ENCODE results near the gene NCKAP5L.

The NCKAP5L gene

DNA sequence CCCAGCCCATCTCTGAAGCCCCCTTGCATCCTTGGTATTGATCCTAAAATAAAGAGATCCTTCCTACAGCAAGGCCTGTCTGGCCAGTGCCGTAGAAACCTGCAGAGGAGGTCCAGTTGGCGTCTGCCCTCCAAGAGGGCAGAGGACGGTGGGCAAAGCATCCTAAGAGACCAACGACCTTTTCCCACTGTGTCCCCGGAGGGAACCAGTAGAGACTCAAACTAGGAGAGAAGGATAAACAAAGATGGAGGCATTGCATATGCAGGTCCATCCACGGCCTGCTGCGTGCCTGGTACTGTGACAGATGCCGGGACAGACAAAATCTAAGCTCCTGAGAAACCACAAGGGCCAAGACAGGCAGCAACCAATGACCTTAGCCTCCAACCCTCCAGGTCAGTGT, 3.8 kb downstream of the NCKAP5L start:
- Histone ChIP-seq H3K4me3 (no peak overlapping the region), H3K9me3 (no peaks in the 10 kb centered on the region), H3K27me3 (ENCODE audit: low read depth) (no peaks in the 10 kb centered on the region), H3K36me3 (replicated peaks) (0 out of 2 replicates have a peak, but pooled peaks cover 3% of the 10 kb centered on the region), H3K4me1 (peaks cover 8% of the 10 kb centered on the region)
- in situ Hi-C loops (cut with MboI; ENCODE audit: low sequenced_read_pairs): no loop called here
- DNase-seq (ENCODE audit: low spot score in 2 of 2): no peak

DNA sequence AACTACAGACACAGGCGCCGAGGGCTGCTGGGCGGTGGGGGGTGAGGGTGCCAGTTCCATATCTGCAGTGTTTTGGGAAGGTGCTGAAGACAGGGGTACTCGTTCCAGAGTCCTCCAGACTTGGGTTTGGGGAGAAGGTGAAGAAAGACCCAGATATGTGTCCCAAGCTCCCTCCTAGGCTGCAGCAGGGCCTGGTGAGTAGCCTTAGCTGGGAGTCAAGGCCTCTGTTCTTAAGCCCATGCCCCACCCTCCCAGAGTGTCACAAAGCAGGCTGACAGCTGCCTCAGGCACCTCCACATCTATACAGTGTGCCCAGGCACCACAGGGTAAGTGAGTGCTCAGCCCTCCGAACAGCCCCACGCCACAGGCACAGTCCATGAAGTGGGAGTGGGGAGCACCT, 4.3 kb downstream of the NCKAP5L start:
- no peaks in the 10 kb centered on the region for H3K9me3 ChIP-seq
- in situ Hi-C loops (cut with MboI; ENCODE audit: low sequenced_read_pairs): no loop called here
- H3K27me3 ChIP-seq (ENCODE audit: low read depth): no peaks in the 10 kb centered on the region
- H3K4me3 ChIP-seq: no peak overlapping the region
- H3K36me3 ChIP-seq (replicated peaks): 0 out of 2 replicates have a peak, but pooled peaks cover 3% of the 10 kb centered on the region
- DNase-seq (ENCODE audit: low spot score in 2 of 2): no peak
- H3K4me1 ChIP-seq: peaks cover 3% of the 10 kb centered on the region

DNA sequence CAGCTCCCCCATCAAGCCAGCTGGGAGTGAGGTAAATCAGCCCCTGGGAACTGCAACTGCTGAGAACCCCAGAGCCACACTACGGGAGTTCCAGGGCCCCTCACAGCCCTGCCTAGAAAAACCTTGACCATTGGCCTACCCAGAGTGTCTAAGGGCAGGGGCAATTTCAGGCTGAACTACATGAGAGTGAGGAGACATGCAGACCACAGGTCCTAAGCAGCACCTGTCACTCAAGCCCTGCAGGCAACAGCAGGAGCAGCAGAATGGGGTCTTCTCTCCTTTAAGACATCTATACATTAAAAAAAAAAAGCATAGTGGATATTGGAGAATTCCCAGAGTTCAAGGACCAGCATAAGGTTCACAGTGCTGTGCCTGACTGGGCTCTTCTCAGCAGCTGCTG, 4.9 kb downstream of the NCKAP5L start:
- no peak overlapping the region for H3K4me3 ChIP-seq
- in situ Hi-C loops (cut with MboI; ENCODE audit: low sequenced_read_pairs): no loop called here

DNA sequence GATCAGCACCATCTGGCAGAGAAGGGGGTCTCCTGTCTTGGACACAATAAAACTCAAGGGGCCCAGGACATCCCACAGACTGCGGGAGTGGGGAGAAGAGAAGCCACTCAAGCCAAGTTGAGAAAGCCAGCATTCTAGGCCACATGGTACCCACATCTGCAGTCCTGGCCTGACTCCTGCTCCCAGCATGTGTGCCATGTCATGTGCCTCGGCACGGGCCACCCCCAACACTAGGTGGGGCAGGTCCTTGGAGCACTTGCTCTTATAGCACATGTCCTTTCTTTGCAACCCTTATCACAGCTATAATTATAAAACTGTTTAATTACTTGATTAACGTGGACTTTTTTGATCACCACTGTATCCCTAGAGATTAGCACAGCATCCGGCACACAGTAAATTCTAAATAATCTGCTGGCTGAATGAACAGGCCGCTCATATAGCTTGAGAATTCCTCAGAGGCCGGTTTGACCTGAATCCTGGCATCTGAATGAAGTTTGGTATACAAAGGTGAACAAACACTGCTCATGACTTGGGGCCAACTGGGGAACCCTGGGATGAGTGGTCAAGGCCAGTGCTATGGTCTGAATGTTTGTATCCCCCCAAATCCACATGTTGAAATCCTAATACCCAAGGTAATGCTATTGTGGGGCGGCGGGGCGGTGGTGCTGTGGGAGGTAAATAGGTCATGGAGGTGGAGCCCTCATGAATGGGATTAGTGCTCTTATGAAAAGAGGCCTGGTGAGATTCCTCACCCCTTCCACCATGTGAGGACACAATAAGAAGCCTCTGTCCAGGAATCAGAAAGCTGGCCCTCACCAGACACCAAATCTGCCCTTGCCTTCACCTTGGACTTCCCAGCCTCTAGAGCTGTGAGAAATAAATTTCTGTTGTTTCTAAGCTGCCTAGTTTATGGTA, 6.6 kb downstream of the NCKAP5L start:
- Histone ChIP-seq H3K4me3 (no peak overlapping the region), H3K36me3 (replicated peaks) (0 out of 2 replicates have a peak, but pooled peaks cover 3% of the 10 kb centered on the region), H3K9me3 (no peaks in the 10 kb centered on the region), H3K27me3 (ENCODE audit: low read depth) (no peaks in the 10 kb centered on the region), H3K4me1 (no peaks in the 10 kb centered on the region; the same call in 1 of the 2 replicates)
- no peak for DNase-seq (ENCODE audit: low spot score in 2 of 2)
- in situ Hi-C loops (cut with MboI; ENCODE audit: low sequenced_read_pairs): no loop called here

More for the DNA sequence above, 4.9 kb downstream of the NCKAP5L start:
- no peaks in the 10 kb centered on the region for H3K27me3 ChIP-seq (ENCODE audit: low read depth)
- no peaks in the 10 kb centered on the region; the same call in none of the 2 replicates for H3K4me1 ChIP-seq
- DNase-seq (ENCODE audit: low spot score in 2 of 2): no peak
- H3K9me3 ChIP-seq: no peaks in the 10 kb centered on the region
- 0 out of 2 replicates have a peak, but pooled peaks cover 3% of the 10 kb centered on the region for H3K36me3 ChIP-seq (replicated peaks)

DNA sequence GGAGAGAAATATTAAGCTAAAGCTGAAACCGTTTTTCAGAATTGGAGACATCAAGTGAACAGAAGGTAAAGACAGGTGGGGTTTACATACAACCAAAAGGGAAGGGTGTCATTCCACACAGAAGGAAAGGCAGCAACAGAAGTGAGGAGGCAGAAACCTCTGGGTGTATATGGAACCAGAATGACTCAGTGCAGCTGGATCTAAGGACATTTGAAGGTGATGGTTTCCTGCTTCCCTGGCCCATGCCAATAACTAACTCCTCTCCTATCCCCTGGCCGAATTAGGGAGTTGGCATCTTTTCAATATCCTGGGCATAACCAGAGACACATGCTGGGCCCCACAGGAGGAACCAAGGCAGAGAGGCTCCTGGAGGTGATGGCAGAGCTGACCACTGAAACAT, 8.4 kb downstream of the NCKAP5L start:
- no peak for DNase-seq (ENCODE audit: low spot score in 2 of 2)
- no peak overlapping the region for H3K4me3 ChIP-seq
- no peaks in the 10 kb centered on the region; the same call in 1 of the 2 replicates for H3K4me1 ChIP-seq
- in situ Hi-C loops (cut with MboI; ENCODE audit: low sequenced_read_pairs): no loop called here
- 0 out of 2 replicates have a peak, but pooled peaks cover 3% of the 10 kb centered on the region for H3K36me3 ChIP-seq (replicated peaks)
- no peaks in the 10 kb centered on the region for H3K27me3 ChIP-seq (ENCODE audit: low read depth)
- H3K9me3 ChIP-seq: no peaks in the 10 kb centered on the region

DNA sequence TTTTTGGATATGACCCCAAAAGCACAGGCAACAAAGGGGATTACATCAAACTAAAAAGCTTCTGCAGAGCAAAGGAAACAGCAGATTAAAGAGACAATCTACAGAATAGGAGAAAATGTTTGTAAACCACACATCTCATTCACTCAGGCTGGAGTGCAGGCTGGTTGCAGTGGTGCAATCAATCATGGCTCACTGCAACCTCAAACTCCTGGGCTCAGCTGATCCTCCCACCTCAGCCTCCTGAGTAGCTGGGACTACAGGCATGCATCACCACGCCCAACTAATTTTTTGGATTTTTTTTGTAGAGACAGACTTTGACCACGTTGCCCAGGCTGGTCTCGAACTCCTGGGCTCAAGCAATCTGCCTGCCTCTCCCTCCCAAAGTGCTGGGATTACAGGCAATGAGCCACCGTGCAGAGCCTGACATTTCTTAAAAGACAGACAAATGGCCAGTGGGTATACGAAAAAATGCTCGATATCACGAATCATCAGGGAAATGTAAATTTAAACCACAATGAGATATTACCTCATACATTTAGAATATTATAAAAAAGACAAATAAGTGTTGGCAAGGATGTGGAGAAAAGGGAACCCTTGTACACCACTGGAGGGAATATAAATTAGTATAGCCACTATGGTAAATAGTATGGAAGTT, 9.8 kb downstream of the NCKAP5L start:
- H3K27me3 ChIP-seq (ENCODE audit: low read depth): no peaks in the 10 kb centered on the region
- no peaks in the 10 kb centered on the region; the same call in 1 of the 2 replicates for H3K4me1 ChIP-seq
- no peaks in the 10 kb centered on the region for H3K9me3 ChIP-seq
- H3K4me3 ChIP-seq: no peak overlapping the region
- in situ Hi-C loops (cut with MboI; ENCODE audit: low sequenced_read_pairs): no loop called here
- 0 out of 2 replicates have a peak, but pooled peaks cover 3% of the 10 kb centered on the region for H3K36me3 ChIP-seq (replicated peaks)
- no peak for DNase-seq (ENCODE audit: low spot score in 2 of 2)

DNA sequence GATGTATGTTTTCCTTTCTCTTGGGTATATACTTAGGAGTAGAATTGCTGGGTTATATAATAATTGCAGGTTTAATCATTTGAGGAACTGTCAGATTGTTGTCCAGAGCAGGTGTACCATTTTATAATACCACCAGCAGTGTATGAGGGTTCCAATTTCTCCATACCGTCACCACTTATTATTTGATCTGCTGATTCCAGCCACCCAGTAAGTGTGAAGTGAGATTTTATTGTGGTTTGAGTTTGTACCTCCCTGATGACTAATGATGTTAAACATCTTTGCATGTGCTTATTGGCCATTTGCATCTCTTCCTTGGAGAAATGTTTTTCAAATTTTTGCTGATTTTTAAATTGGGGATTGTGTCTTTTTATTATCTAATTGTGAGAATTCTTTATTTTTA, 15.1 kb downstream of the NCKAP5L start:
- in situ Hi-C loops (cut with MboI; ENCODE audit: low sequenced_read_pairs): no loop called here
- Histone ChIP-seq H3K9me3 (no peaks in the 10 kb centered on the region), H3K4me3 (no peak overlapping the region), H3K4me1 (no peaks in the 10 kb centered on the region), H3K27me3 (ENCODE audit: low read depth) (no peaks in the 10 kb centered on the region), H3K36me3 (replicated peaks) (no peaks in the 10 kb centered on the region)
- no peak for DNase-seq (ENCODE audit: low spot score in 2 of 2)

DNA sequence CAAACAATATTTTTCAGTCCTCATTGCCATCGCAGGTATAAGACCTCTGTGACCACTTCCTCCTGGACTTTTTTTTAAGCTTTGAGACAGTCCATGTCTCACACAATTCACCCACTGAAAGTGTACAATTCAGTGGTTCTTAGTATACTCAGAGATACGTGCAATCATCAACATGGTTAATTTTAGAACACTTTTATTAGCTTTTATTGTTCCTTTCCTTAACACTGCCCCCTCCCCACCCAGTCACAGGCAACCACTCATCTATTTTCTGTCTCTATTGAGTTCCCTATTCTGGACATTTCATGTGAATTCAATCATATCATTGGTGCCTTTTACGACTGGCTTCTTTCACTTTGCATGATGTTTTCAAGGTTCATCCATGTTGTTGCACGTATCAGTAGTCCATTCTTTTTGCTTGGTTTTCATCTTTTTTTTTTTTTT, 16.2 kb downstream of the NCKAP5L start:
- Histone ChIP-seq H3K4me3 (no peak overlapping the region), H3K36me3 (replicated peaks) (no peaks in the 10 kb centered on the region), H3K4me1 (no peaks in the 10 kb centered on the region), H3K27me3 (ENCODE audit: low read depth) (no peaks in the 10 kb centered on the region), H3K9me3 (no peaks in the 10 kb centered on the region)
- in situ Hi-C loops (cut with MboI; ENCODE audit: low sequenced_read_pairs): no loop called here
- no peak for DNase-seq (ENCODE audit: low spot score in 2 of 2)

DNA sequence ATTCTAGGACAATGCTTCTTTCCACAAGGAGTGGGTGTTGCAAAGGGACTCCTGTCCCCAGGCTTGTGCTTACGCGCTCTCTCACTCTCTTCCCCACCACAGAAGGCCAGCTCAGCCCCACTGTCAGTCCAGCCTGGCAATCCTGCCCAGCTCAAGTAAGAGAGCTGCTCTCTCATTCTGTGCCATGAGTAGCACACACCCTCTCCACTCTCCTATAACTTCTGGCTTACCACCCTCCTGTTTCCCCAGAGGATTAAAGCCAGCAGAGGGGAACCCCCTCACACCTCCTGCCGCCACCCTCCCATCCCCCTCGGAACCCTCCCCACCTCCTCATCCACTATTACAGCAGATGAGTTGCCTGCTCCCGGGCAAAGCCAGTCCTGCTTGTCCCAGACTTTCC, 17.1 kb downstream of the NCKAP5L start:
- Histone ChIP-seq H3K36me3 (replicated peaks) (no peaks in the 10 kb centered on the region), H3K27me3 (ENCODE audit: low read depth) (no peaks in the 10 kb centered on the region), H3K4me3 (no peak overlapping the region), H3K4me1 (no peaks in the 10 kb centered on the region), H3K9me3 (no peaks in the 10 kb centered on the region)
- in situ Hi-C loops (cut with MboI; ENCODE audit: low sequenced_read_pairs): no loop called here
- DNase-seq (ENCODE audit: low spot score in 2 of 2): no peak

DNA sequence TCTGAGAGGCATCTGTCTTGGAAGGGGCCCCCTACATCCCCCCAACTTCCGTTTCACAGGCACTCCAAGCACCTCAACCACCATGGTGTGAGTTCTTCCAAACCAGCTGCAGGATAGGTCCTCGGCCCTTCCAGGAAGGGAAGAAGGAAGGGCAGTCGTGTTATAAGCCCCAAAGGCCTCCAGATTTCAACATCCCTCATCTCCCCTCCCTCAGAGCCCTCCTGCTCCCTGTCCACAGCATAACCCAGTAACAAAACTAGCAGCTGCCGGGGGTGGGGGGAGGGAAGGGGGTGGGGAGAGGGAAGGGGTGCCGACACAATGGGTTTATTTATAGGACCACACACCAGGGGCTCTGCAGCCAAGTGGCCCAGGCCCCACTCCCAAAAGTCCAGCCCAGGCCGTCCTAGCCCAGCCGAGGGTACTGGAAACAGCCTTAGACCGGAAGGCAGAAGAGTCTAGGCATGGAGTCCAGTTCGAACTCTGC, 18.3 kb downstream of the NCKAP5L start:
- in situ Hi-C loops (cut with MboI; ENCODE audit: low sequenced_read_pairs): no loop called here
- Histone ChIP-seq H3K4me1 (no peaks in the 10 kb centered on the region), H3K4me3 (no peak overlapping the region)

DNA sequence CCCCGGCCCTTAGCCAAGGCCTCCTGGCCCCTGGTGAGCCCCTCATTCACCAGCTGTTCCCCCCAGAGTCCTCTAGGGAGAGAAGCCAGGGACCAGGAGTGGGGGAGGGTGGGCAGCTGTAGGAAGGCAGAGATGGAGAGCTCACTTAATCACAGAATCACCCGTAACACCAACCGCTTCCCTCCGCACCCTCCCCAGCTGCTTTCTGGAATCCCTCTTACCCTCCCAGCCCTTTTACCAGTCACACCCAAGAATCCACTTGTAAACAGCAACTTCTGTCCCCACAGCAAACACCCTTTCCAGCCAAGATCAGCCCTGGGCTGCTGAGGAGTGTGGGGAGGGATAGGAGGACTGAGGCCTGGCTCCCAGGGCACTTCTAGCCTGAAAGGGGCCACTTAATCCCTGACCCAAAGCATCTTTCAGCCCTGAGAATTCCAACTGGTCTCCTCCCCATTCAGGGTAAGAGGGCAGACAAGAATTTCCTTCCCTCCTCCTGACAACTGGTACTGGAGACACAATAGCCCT, 18.8 kb downstream of the NCKAP5L start:
- no peak overlapping the region for H3K4me3 ChIP-seq
- no peaks in the 10 kb centered on the region for H3K9me3 ChIP-seq
- in situ Hi-C loops (cut with MboI; ENCODE audit: low sequenced_read_pairs): no loop called here
- no peak for DNase-seq (ENCODE audit: low spot score in 2 of 2)
- no peaks in the 10 kb centered on the region for H3K36me3 ChIP-seq (replicated peaks)
- H3K4me1 ChIP-seq: no peaks in the 10 kb centered on the region
- H3K27me3 ChIP-seq (ENCODE audit: low read depth): no peaks in the 10 kb centered on the region

More for the DNA sequence above, 18.3 kb downstream of the NCKAP5L start:
- Histone ChIP-seq H3K36me3 (replicated peaks) (no peaks in the 10 kb centered on the region), H3K27me3 (ENCODE audit: low read depth) (no peaks in the 10 kb centered on the region), H3K9me3 (no peaks in the 10 kb centered on the region)
- no peak for DNase-seq (ENCODE audit: low spot score in 2 of 2)

DNA sequence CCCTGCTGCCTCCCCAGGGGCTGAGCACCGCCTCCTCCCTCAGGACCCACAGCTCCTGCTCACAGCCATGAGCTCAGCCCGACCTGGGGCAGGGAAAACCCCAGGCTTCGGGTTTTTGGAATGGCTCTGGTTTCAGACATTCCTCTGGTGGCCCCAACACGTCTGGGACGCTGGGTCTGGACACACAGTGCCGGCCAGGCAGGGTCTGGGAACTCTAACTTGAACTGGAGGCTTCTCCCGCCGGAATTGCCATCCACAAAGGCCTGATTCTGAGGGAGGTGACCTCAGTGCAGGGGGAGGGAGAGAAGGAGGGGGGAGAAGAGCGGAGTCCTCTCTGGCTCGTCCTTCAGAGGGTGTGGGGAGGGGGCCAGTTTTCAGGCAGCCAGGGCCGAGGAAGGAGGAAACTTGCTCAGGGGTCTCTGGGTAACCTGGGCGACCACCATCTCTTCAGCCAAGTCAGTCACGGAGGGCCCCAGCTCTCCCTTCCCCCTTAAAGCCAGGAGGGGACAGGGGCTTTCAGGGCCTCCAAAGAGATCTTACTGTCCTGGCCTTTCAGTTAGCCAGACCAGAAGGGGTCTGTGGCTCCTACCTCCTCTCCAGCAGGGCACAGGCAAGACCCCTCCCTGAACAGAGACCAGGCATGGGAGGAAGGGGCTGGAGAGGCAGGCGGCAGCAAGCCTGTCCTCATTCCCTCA, 19.4 kb downstream of the NCKAP5L start:
- Histone ChIP-seq H3K9me3 (no peaks in the 10 kb centered on the region), H3K4me3 (no peak overlapping the region), H3K4me1 (no peaks in the 10 kb centered on the region), H3K27me3 (ENCODE audit: low read depth) (no peaks in the 10 kb centered on the region), H3K36me3 (replicated peaks) (no peaks in the 10 kb centered on the region)
- no peak for DNase-seq (ENCODE audit: low spot score in 2 of 2)
- in situ Hi-C loops (cut with MboI; ENCODE audit: low sequenced_read_pairs): no loop called here

DNA sequence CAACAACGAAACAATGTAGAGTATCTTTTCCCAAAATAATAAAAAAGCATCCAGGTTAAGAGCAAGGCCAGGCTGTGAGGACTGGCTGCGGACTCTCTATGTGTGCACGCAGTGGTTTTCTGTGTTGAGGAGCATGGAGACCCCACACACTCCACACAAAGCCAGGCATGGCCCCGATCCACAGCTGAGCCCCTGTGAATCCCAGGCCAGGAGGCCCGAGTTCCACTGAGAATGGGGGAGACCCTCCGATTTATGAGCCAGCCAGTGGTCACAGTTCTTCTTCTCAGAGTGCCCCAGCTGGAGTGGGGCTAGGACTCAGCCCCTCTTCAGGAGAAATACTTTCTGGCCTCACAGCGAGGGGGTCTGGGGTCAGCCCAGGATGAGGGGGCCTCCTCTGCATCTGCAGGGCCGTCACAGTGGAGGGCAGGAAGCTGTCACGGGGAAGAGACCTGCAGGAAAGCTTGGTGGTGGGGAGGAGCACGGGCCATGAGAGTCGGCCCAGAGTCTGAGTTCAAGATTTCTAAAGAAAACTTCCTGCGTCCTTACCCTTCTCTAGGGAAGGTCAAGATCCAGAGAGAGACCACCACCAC, 20.1 kb downstream of the NCKAP5L start:
- Histone ChIP-seq H3K27me3 (ENCODE audit: low read depth) (no peaks in the 10 kb centered on the region), H3K36me3 (replicated peaks) (no peaks in the 10 kb centered on the region; the same call in 1 of the 2 replicates), H3K4me3 (no peak overlapping the region), H3K9me3 (no peaks in the 10 kb centered on the region), H3K4me1 (no peaks in the 10 kb centered on the region)
- in situ Hi-C loops (cut with MboI; ENCODE audit: low sequenced_read_pairs): no loop called here
- DNase-seq (ENCODE audit: low spot score in 2 of 2): no peak
